NCI-H1436 (cell line): Measurements from ENCODE around the gene EXOSC5.
A peak's percentile ranks its signal among the peaks of the same experiment; 100 is the strongest.
"Not testable (repeated sequence)": the region's sequence is repeated elsewhere in the genome, so short reads cannot be mapped to it uniquely, and the experiment has no call there.

Experiments
- DNase-seq: peaks from one replicate; lab custom pipeline; 2025; lab: John Stamatoyannopoulos, UW

EXOSC5 gene

DNA sequence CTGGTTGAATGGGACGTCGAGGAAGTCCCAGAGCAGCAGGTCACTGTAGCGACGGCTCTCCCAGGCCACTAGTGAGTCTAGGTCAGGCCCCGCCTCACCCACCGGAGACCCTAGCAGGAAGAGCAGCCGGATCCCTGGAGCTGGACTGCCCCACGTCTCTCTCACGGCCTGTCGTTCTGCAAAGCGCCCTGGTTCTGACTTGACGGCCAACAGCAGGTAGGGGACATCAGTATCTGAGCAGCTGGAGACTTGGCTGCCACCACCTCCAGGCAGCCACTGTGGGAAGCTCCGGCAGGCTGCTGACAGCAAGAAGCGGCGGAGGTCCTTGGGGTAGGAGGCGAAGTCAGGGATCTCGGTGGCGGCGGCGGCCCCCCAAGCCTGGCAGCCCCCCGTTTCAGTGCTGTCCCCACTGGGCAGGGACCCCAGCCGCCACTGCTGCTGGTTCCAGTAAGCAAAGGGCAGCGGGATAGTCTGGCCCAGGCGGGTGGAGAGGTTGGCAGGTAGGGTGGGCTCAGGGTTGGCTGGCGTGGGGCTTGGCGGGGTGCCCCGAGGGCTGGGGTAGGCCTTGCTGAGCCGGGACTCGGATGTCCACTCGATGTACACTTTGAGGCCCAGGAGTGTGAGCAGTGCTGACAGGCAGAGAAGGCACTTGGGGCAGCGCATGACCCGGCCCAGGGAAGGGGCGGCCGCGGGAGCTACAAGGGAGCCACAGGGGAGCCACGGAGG is 29.1 kb upstream of the EXOSC5 start:
- DNase-seq: no peak

DNA sequence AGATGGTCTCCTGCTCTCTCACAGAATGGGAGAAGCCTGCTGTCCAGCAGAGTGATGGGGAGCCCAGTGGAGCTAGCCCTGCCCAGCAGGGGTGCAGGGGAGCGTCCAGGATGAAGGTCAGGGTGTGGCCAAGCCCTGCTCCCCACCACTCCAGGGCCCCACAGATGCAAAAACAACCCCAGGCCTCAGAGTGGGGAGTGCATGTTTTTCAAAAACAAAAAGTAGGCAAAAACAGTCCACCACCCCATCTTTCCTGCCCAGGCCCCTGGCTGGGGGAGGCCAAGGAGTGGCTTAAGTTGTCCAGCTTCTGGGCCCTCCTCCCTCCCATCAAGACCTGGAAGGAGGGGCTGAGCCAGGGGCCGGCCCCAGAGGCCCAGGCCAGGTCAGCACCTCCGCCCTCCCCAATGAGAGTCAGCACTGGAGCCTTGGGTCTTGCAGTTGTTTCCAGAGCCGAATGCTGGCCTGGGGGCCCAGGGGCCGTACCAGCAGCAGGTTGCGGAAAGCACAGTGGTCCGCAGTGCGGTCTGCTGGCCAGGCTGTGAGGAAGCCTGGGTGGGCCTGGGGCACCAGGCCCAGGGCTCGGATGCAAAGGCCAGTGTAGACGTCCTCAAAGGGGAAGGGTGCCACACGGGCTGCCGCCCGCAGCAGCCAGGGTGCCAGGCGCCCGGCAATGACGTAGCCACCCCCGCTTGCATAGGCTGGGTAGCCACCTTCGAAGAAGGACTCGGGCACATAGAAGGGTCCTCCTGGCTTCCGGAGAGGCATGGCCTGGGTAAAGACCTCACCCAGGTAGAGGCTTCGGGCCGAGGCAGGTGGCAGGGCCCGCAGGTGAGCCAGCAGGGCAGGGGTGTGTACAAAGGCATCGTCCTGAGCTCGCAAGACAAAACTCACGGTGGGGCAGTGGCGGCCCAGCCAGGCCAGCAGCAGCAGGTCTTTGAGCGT is 28.3 kb upstream of the EXOSC5 start:
- no peak for DNase-seq

DNA sequence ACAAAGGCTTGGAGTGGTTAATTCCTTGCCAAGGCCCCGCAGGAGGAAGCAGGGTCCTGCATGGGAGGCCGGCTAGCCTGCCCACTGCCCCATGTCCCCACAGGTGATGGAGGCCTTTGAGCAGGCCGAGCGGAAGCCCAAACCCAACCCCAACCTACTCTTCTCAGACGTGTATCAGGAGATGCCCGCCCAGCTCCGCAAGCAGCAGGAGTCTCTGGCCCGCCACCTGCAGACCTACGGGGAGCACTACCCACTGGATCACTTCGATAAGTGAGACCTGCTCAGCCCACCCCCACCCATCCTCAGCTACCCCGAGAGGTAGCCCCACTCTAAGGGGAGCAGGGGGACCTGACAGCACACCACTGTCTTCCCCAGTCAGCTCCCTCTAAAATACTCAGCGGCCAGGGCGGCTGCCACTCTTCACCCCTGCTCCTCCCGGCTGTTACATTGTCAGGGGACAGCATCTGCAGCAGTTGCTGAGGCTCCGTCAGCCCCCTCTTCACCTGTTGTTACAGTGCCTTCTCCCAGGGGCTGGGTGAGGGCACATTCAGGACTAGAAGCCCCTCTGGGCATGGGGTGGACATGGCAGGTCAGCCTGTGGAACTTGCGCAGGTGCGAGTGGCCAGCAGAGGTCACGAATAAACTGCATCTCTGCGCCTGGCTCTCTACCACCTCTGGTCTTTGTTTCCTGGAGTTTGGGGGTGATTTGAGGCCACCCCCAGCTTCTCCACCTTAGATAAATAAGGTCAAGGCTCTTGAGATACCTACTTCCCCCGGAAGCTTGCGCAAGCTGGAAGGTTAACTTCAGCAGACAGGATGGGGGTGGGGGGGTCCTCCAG is 27.4 kb upstream of the EXOSC5 start:
- DNase-seq: no peak

DNA sequence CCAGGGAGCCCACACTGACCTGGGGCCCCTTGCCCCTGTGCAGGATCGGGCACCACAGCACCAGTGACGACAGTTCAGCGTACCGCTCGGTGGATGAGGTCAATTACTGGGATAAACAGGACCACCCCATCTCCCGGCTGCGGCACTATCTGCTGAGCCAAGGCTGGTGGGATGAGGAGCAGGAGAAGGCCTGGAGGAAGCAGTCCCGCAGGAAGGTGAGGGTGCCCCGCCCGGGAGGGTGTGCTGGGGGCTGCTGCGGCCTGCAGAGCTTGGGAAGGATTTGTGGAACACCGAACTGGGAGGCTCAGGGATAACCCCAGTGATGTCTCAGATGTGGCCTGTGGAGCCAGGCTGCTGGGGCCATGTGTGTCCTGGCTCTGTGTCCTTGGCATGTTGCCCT is 25.8 kb upstream of the EXOSC5 start:
- no peak for DNase-seq

DNA sequence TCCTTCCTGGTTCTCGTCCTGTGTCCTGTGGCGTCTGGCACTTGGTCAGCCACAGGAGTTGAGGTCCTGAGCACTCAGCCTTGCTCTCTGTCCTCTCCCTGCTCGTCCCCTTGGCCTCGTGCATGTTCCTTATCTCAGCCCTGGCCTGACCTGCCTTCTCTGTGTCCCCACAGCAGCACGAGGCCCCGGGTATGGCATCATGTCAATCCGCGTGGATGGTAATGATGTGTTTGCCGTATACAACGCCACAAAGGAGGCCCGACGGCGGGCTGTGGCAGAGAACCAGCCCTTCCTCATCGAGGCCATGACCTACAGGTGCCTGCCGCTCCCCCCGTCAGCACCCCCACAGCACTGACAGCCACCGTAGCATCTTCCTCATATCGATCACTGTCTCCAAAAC is 25.3 kb upstream of the EXOSC5 start:
- no peak for DNase-seq

DNA sequence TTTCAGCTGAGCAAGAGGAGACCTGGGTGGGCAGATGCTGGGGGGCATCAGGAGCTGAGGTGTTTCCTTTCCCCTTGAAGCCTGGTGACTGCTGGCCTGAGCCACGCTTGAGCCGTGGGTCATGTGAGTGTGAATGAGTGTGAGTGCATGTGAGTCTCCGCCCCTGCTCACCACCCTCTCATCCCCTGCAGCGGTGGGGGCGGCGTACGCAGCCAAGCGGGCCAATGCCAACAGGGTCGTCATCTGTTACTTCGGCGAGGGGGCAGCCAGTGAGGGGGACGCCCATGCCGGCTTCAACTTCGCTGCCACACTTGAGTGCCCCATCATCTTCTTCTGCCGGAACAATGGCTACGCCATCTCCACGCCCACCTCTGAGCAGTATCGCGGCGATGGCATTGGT is 24.8 kb upstream of the EXOSC5 start:
- no peak for DNase-seq

DNA sequence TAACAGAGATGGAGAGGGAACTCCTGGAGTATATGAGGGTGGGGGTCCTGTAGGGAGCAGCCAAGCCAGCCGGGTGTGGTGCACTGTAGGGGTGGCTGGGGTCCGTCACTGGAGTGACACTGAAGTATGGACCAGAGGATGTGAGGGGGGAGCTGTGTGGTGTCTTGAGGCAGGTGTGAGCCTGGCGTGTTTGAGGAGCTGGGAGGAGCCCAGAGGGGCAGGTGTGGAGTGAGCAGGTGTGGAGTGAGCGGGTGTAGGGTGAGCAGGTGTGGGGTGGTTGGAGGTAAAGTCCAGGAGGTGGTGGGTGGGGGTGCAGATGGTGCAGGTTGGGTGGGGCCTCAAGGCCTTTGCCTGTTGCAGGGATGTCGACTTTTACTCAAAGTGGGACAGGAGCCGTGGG is 24.2 kb upstream of the EXOSC5 start:
- no peak for DNase-seq

DNA sequence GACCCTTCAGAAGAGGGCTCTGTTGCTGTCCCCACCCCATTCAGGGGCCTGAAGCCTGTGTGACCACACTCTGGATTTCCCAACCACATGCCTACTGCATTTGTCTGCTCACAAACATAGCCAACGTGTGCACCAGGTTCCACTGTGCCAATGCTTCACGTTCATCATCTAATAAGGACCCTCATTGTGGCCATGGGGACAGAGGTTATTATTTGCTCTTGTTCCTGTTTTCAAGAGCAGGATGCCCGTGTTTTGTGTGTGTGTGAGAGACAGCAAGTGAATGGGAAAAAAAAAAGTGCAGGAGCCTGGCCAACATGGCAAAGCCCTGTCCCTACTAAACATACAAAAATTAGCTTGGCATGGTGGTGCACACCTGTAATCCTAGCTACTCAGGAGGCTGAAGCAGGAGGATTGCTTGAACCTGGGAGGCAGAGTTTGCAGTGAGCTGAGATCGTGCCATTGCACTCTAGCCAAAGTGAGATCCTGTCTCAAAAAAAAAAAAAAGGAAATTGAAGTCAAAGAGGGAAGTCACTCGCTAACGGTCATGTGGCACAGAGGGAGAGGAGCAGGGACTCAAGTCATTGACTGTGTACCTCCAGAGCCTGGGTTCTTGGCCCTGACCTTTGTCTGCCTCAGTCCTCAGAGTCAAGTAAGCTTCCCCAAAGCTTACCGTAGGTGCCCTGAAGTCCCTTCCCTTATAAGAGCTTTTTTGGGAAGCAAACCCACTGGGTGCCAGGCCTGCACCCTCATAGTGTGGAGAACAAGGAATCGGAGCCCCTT is 23.1 kb upstream of the EXOSC5 start:
- DNase-seq: no peak

DNA sequence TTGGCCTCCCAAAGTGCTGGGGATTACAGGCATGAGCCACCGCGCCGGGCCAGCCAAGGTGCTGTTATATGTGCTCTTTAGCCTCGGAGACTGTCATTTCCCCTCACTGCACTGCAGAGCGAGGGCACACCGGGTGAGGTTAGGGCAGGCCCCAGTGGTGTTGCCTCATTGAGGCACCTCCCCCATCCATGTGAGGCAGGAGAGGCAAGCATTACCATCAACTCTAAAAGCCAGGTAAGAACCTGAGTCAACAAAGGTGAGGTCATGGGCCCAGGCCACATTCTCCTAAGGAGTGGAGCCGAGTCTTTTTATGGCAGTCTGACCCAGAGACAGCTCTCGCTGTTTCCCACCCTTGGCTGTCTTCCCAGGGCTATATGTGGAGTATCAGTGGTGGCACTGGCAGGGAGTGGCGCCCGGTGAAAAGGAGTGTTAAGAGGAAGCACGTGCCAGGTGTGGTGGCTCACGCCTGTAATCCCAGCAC is 19.1 kb upstream of the EXOSC5 start:
- no peak for DNase-seq

DNA sequence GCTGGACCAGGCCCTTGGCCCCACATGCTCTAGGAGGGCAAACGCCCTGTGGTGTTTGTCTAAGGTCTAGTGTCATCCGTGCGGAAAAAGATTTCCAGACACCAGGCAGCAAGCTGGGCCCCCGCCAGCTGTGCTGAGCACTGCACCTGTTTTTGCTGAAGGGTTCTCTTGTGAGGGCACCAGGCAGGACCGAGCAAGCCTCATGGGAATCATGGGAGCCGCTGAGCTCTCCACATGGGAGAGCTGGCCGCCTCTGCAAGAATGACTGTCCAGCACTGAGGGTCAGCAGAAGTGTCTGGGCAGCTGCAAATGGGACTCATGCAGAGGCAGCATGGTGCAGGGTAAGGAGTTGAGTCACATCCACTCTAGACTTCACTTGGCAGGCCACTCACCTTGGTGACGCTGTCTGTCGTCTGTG is 18.0 kb upstream of the EXOSC5 start:
- no peak for DNase-seq

DNA sequence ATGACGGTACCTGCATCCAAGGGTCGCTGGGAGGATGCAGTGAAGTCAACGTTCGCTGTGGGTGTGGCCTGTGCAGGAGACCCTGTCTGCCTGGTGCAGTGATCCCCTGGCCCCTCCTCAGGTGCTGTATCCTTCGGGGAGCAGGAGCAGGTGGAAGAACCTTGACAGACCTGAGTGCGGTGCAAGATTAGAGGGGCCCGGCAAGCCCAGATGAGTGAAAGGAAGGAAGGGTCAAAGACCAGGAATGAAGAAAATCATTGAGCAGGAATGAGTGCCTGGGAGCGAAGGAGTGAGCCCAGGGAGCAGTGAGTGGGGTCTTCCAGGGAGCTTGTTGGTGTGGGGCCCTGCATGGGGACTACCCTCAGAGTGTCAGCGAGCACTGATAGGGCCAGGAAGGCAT is 17.3 kb upstream of the EXOSC5 start:
- no peak for DNase-seq

DNA sequence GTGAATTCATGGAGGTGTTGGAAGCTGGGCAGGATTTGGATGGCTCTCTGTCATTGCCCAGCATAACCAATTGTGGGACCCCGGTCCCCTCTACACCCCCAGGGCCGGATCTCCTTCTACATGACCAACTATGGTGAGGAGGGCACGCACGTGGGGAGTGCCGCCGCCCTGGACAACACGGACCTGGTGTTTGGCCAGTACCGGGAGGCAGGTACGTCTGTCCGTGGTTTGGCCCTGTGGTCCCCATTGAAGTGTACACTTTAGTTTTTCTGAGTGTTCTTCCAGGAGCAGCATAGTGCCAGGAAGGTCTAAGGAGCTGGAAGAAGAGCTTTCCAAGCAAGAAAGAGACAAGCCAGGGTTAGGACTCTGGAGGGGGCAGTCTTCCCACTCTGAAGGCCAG is 16.8 kb upstream of the EXOSC5 start:
- DNase-seq: no peak

DNA sequence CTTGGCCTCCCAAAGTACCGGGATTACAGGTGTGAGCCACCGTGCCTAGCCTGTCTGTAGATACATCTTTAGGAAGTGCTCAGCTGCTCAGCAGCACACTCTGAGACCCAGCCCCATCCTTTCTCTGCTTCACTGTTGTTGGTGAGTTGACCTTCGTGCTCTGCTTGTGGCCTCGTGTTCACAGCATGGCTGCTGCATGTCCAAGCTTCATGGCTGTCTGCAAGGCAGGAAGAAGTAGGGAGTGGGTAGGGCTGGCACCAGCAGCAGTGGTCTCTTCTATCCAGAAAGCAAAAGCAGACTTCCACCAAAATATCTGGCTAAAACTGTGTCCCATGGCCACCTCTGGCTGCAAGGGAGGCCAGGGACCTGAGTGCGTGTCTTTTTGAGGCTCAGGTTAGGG is 15.8 kb upstream of the EXOSC5 start:
- DNase-seq: no peak

DNA sequence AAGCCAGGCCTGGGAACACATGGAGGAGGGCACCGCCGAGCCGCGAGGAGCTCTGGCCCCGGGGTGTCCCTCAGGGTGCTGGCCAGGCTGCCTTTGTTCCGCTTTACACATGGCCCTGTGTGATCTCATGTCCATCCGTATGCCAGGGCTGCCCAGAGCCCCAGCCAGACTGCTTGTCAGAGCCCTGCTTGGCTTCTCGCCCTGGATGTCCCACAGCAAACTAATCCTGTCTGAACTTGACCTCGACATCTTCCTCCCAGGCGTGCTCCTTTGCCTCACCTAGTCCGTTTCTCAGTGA is 14.8 kb upstream of the EXOSC5 start:
- DNase-seq: no peak

DNA sequence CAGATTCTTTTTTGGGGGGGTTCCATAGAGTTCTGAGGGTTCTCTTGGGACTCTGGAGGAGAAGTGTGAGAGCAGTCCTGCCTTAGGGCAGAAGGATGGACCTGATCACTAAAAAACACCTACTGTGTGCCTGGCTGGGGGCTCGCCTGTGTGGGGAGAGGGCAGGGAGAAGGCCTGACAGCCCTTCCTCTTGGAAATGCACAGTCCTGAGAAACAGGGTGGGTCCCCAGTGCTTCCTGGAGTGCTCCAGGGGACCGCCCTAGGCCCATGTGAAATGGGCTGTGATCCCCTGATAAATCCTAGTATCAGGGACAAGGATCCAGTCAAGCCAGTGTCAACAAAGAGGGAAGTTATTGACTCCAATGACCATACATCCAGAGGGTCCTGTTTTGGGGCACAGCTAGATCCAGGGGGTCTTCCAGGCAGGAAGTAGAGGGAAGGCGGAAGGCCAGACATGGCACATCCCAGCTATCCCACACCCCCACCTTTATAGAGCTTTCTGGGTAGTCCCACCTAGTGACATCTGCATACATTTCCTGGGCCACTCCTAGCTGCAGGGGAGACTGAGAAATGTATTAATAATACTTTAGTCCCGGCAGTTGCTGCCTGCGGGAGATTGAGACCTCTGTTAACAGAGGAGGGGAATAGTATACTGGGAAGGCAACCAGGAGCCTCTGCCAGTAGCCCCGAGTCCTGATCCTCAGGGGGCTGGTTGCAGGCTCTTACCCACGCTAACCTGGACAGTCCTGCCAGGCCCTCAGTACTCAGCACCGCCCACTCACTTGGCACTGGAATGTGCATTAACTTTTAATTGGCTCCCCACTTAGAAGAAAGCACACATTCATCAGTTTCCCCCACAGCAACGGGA is 14.2 kb upstream of the EXOSC5 start:
- DNase-seq: no peak

DNA sequence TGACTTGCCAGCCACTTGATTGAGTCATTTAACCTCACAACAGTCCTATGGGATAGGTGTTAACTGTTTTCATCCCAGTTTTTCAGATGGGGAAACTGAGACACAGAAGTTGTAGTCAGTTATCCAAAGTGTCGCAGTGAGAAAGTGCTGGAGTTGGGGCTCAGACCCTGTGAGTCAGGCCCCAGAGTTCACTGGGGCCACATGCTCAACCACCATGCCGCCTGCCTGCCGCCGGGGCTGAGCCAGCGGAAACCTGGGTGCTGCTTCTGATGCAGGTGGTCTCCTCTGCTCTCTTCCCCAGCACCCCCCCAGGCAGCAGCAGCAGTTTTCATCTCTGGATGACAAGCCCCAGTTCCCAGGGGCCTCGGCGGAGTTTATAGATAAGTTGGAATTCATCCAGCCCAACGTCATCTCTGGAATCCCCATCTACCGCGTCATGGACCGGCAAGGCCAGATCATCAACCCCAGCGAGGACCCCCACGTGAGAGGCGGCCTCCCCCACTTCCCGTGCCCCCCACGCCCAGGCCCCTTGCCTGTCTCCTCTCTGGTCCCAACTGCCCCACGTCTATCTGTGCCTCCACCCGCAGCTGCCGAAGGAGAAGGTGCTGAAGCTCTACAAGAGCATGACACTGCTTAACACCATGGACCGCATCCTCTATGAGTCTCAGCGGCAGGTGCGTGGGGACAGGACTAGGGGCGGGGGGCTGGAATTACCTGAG is 13.3 kb upstream of the EXOSC5 start:
- DNase-seq: no peak

DNA sequence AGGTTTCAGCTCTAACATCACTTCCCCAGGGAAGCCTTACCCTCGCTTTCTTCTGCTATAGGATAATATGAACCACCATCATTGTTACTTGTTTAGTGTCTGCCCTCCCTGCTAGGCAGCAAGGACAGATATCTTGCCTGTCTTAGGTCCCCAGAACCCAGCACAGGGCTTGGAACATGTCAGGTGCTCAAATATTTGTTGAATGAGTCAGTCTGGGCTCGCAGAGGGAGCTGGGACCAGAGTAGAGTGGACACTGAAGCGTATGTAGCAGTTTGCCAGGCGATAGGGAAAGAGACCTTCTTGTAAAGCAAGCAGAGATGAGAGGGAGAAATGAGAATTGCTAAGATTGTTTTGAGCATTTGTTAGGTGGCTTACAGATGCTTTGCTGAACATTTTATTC is 12.1 kb upstream of the EXOSC5 start:
- no peak for DNase-seq

DNA sequence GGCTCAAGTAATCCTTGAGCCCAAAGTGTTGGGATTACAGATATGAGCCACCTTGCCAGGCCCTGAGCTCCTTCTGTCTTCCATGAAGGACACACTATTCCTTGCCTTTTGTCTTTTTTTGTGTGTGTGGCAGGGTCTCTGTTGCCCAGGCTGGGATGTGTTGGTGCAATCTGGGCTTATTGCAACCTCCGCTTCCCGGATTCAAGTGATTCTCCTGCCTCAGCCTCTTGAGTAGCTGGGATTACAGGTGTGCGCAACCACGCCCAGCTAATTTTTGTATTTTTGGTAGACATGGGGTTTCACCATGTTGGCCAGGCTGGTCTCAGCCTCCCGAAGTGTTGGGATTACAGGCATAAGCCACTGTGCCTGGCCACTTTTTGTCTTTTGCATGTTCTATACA is 11.7 kb upstream of the EXOSC5 start:
- not testable (repeated sequence) for DNase-seq

DNA sequence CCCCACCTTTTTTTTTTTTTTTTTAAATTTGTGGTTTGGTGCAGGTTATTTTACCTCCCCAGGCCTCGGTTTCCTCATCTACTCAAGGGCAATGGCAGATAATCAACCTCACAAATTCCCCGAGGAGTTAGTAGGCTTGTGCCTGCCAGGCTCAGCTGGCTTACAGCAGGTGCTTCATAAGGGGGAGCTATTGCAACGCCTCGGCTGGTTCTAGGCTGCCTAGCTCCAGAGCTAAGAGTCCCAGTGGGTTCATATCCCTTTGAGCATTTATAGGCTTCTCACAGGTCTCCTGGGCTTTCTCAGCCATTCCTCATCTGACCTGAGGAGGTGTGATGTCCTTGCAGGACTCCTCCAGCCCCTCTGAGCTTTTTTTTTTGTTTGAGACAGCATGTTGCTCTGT is 11.1 kb upstream of the EXOSC5 start:
- DNase-seq: peak; percentile 21

DNA sequence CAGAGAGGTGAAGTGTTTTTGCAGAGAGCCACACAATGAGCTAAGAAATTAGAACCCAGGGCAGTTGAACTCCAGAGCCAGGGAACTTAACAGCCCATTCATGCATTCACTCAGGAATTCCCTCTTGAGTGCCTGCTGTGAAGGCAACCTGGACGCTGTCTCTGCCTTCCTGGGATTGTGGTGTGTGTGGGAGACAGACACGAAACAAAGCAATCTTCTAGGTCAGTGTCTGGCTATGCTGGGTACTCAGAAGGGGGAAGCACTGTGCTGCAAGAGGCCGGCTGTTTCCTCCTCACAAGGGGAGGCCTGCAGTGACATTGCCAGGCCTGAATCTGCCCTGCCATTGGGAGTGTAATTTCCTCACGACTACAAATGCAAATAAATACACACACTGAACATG is 10.1 kb upstream of the EXOSC5 start:
- no peak for DNase-seq
